ENCODE measurements around the gene PCDHGB4.
A peak's percentile ranks its signal among the peaks of the same experiment; 100 is the strongest.
"Not testable (repeated sequence)": the region's sequence is repeated elsewhere in the genome, so short reads cannot be mapped to it uniquely, and the experiment has no call there.

Gene PCDHGB4

GRCh38 chr5:141402553-141403243, 15.2 kb downstream of the PCDHGB4 start, which contains the start of gene PCDHGA9:
Gene PCDHGA9, plus strand, starts transcription at chr5:141402778. Its CDS starts 175 bp downstream, at chr5:141402953.
- DNase-seq, result peak; percentile 22

- no peak for DNase-seq
Observed at GRCh38 chr5:141403387-141403786, 15.9 kb downstream of the PCDHGB4 start.

- DNase-seq, result peak; percentile 40
Observed at GRCh38 chr5:141407790-141408505, 20.4 kb downstream of the PCDHGB4 start, which contains the start of gene PCDHGB6. Gene PCDHGB6, plus strand, starts transcription at chr5:141408021. Its CDS starts 182 bp downstream, at chr5:141408203.

- no peak for DNase-seq
Observed at GRCh38 chr5:141409598-141410306, 22.3 kb downstream of the PCDHGB4 start.

GRCh38 chr5:141411575-141411974, 24.1 kb downstream of the PCDHGB4 start:
- DNase-seq, result no peak

GRCh38 chr5:141412854-141413539, 25.5 kb downstream of the PCDHGB4 start, which contains the start of gene PCDHGA10:
Gene PCDHGA10, plus strand, starts transcription at chr5:141412987. Its CDS starts 189 bp downstream, at chr5:141413176.
- DNase-seq, result peak; percentile 70

GRCh38 chr5:141413540-141414069, 26.1 kb downstream of the PCDHGB4 start:
- DNase-seq, result no peak

GRCh38 chr5:141414548-141415274, 27.2 kb downstream of the PCDHGB4 start:
- DNase-seq, result not testable (repeated sequence)

- DNase-seq, result not testable (repeated sequence)
Observed at GRCh38 chr5:141415275-141415618, 27.7 kb downstream of the PCDHGB4 start.

- DNase-seq, result peak; percentile 52
Observed at GRCh38 chr5:141417494-141418172, 30.1 kb downstream of the PCDHGB4 start, which contains the start of gene PCDHGB7. Gene PCDHGB7, plus strand, starts transcription at chr5:141417677. Its CDS starts 183 bp downstream, at chr5:141417860.

GRCh38 chr5:141419074-141419880, 31.8 kb downstream of the PCDHGB4 start:
- no peak for DNase-seq

GRCh38 chr5:141420855-141421488, 33.5 kb downstream of the PCDHGB4 start, which contains the start of gene PCDHGA11:
Gene PCDHGA11, plus strand, starts transcription at chr5:141421051. Its CDS starts 177 bp downstream, at chr5:141421228.
- peak; percentile 56 for DNase-seq

- DNase-seq, result no peak
Observed at GRCh38 chr5:141421489-141421855, 34.0 kb downstream of the PCDHGB4 start.

GRCh38 chr5:141422742-141423291, 35.3 kb downstream of the PCDHGB4 start:
- DNase-seq, result no peak

- no peak for DNase-seq
Observed at GRCh38 chr5:141427783-141428426, 40.4 kb downstream of the PCDHGB4 start.

GRCh38 chr5:141430332-141431113, 43.0 kb downstream of the PCDHGB4 start, which contains the start of gene PCDHGA12:
Gene PCDHGA12, plus strand, starts transcription at chr5:141430507. Its CDS starts 253 bp downstream, at chr5:141430760.
- peak; percentile 41 for DNase-seq

- DNase-seq, result no peak
Observed at GRCh38 chr5:141431286-141431685, 43.8 kb downstream of the PCDHGB4 start.

- DNase-seq, result not testable (repeated sequence)
Observed at GRCh38 chr5:141432308-141432707, 44.8 kb downstream of the PCDHGB4 start.
